ENCODE data around the gene KRT6A. TPM values are rescaled to one million over a fixed set of nuclear protein-coding genes. Genes with fewer than 3 reads are reported as not detected.

Gene KRT6A
- total RNA-seq, 1 donor, result not detected

DNA sequence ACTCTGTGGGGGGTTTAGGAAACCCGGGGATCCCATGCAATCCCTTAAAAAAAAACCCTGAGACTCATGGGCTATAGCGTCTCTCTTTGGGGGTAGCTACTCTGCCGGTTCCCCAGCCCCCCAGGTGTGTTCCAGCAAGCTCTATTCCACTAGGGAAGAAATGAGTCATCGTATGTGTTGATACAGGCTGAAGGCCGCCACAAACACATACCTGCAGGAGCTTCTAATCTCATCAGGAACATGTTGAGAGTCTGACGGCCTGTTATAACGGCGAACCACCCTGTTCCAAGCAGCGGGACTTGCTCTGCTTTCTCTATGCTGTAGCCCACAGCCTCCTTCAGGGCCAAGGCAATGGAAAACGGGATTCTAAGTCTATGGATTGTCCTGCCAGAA lies 28.1 kb upstream of the KRT6A start:
- no peak overlapping the region for H3K4me3 ChIP-seq (ENCODE audit: low read depth, low read length)
- DNase-seq (ENCODE audit: low read depth), result no peak
- TF ChIP-seq, protein P1, sequence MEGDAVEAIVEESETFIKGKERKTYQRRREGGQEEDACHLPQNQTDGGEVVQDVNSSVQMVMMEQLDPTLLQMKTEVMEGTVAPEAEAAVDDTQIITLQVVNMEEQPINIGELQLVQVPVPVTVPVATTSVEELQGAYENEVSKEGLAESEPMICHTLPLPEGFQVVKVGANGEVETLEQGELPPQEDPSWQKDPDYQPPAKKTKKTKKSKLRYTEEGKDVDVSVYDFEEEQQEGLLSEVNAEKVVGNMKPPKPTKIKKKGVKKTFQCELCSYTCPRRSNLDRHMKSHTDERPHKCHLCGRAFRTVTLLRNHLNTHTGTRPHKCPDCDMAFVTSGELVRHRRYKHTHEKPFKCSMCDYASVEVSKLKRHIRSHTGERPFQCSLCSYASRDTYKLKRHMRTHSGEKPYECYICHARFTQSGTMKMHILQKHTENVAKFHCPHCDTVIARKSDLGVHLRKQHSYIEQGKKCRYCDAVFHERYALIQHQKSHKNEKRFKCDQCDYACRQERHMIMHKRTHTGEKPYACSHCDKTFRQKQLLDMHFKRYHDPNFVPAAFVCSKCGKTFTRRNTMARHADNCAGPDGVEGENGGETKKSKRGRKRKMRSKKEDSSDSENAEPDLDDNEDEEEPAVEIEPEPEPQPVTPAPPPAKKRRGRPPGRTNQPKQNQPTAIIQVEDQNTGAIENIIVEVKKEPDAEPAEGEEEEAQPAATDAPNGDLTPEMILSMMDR (IDR thresholded peaks at IDR 0.05; ENCODE audit: insufficient read depth, low read length), result no peak

DNA sequence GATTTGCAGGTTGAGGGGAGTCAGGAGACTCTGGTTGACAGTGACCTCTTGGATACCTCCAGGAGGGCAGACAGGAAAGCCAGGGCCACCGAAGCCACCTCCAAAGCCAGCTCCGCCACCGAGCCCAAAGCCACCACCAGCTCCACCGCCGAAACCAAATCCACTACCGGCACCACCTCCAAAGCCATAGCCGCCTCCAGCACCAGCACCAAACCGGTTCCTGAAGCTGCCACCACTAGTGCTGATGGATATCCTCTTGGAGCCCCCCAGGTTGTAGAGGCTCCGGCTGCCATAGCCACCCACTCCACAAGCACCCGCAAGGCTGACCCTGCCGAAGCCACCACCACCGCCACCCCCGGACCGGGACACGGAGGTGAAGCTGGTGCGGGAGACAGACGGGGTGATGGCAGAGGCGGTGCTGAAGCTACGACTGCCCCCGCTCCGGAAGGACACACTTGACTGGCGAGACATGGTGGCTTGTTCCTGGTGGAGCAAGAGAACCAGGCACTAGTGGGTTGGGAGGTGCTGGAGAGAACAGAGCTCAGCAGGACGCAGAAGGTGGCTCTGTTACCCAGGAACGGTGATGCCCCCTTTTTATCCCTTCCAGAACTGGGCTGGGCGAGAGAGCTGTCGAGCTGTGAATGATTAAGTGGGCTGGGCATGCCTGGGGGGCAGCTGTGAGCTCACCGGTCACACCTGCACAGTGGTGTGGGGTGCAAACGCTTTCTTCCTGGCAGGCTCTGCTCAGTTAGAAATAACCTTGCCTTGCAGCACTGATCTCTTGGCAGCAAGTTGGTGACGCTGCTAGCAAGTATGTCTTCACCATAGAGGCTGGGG lies 27.0 kb upstream of the KRT6A start, which contains the start of gene KRT5:
Gene KRT5 (minus strand): TSS at position 569 of the 837 bp plus-strand sequence. CDS start 98 bp downstream, at position 471.
- no peak for DNase-seq (ENCODE audit: low read depth)
- TF ChIP-seq, protein P1 (IDR thresholded peaks at IDR 0.05; ENCODE audit: insufficient read depth, low read length), result no peak
- H3K4me3 ChIP-seq (ENCODE audit: low read depth, low read length), result no peak within 1 kb of the TSS

DNA sequence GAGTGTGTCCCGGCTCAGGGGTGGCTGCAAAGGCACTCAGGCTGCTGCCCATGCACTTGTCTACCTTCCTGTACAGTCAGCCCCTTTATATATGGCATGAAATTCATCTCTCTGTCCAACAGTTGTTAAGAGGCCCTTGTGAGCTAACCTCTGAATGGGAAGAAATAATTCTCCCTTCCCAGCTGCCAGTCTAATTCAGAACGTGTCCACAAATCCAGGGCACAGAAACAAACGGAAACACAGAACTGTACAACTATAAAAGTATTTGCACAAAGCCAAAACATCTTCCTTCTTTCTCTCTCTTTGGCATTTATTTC lies 26.3 kb upstream of the KRT6A start:
- no peak overlapping the region for H3K4me3 ChIP-seq (ENCODE audit: low read depth, low read length)
- TF ChIP-seq, protein P1 (IDR thresholded peaks at IDR 0.05; ENCODE audit: insufficient read depth, low read length), result no peak
- no peak for DNase-seq (ENCODE audit: low read depth)

DNA sequence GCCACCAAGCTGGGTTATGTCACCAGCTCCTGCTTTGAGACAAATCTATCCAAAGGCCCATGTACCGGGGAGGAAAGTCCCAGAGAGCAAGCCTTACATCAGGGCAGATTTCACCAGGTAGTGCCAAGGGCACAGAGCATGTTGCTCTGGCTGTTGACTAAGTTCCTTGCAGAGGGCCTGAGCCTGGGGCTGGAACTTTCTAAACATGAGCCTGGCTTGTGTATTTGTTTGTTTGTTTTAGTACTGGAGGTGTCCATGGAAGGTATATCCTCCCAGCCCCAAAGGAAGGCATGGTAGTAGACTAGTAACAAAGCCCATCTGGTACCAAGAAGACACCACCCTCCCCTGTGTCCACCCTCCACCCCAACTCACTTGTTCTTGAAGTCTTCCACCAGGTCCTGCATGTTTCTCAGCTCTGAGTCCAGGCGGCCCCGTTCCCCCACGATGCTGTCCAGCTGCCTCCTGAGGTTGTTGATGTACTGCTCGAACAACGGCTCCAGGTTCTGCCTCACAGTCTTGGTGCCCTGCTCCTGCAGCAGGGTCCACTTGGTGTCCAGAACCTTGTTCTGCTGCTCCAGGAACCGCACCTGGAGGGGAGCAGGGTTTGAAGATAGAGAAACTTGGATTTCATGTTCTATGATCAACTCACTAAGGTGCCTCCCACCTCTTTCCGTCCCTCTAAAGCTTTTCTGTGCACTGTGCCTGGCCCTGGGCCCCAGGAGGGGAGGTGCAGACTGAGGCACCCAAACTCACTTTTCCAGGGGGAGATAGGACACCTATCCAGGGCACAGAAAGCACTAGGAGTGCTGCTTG lies 25.7 kb upstream of the KRT6A start:
- no peak for DNase-seq (ENCODE audit: low read depth)
- no peak overlapping the region for H3K4me3 ChIP-seq (ENCODE audit: low read depth, low read length)
- TF ChIP-seq, protein P1 (IDR thresholded peaks at IDR 0.05; ENCODE audit: insufficient read depth, low read length), result no peak

DNA sequence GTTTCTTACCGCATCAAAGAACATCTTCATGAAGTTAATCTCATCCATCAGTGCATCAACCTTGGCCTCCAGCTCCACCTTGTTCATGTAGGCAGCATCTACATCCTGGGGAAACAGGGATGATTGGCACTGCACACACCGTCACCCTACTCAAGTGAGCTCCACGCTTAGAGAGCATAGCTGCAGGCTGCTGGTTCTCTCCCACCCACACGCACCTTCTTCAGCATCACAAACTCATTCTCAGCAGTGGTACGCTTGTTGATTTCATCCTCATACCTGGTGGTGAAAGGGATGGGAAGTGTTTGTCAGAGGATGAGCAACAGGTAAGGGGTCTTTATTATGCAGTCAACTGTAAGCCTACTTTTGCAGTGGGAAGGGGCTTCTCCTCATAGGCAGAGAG lies 24.8 kb upstream of the KRT6A start:
- TF ChIP-seq, protein P1 (IDR thresholded peaks at IDR 0.05; ENCODE audit: insufficient read depth, low read length), result no peak
- no peak overlapping the region for H3K4me3 ChIP-seq (ENCODE audit: low read depth, low read length)
- no peak for DNase-seq (ENCODE audit: low read depth)

DNA sequence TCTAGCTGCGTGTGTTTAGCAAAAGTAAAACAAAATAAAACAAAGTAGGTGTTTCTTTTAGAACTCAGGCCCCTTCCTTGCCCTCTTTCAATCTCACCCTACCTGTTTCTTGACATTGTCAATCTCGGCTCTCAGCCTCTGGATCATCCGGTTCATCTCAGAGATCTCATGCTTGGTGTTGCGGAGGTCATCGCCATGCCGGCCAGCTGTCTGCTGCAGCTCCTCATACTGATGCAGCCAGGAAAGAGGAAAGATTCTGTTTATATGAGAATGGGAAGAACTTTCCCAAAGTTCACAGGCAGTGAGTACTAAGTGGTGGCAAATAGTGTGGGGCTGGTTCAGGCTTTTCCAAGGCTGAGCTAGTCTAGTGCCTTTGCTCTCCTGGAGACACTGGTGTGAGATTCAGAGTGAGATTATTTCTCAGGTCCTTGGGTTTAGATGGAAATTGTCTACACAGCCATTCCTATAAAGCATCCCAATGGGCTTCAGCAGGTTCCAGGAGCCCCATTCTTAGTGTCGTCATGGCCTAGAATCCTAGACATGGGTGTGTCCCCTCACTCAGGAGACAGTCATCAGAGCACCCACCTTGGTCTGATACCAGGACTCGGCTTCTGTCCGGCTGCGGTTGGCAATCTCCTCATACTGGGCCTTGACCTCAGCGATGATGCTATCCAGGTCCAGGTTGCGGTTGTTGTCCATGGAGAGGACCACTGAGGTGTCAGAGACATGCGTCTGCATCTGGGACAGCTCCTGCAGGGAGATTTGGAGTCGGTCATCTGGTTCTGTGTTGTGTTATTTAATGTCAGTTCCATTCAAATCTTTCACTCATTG lies 24.2 kb upstream of the KRT6A start:
- TF ChIP-seq, protein P1 (IDR thresholded peaks at IDR 0.05; ENCODE audit: insufficient read depth, low read length), result no peak
- no peak for DNase-seq (ENCODE audit: low read depth)
- H3K4me3 ChIP-seq (ENCODE audit: low read depth, low read length), result no peak overlapping the region

All from fibroblast of the aortic adventitia (primary cell).